Activated naive CD4-positive, alpha-beta T cell treated with anti-CD3 and anti-CD28 coated beads, Interleukin-2, amount 10 ng/mL, durations not matched to agents 7 days and 5 days (primary cell): Measurements from ENCODE around the gene CD2AP.
"Not testable (repeated sequence)": the region's sequence is repeated elsewhere in the genome, so short reads cannot be mapped to it uniquely, and the experiment has no call there.

ENCODE experiments used
- CTCF ChIA-PET: fragments of 350-600 bp; sonication (Branson Sonifier 250); formaldehyde crosslinking; loops from one replicate; lab custom pipeline; 2021; ENCODE audit warnings: antibody characterized with exemption; lab: Charles Lee
- DNase-seq: peaks from one replicate; pipeline ENCODE4 v3.0.0-alpha.2; 2020
- H3K27ac Mint-ChIP-seq: one replicate; pipeline ENCODE4 v1.8.0; 2021; ENCODE audit warnings: mild to moderate bottlenecking, moderate library complexity, mixed read lengths
- H3K27me3 Mint-ChIP-seq: one replicate; pipeline ENCODE4 v1.8.0; 2021; ENCODE audit warnings: mild to moderate bottlenecking, mixed read lengths
- H3K36me3 Mint-ChIP-seq: one replicate; pipeline ENCODE4 v1.8.0; 2021; ENCODE audit warnings: mixed read lengths
- H3K4me1 Mint-ChIP-seq: one replicate; pipeline ENCODE4 v1.8.0; 2021; ENCODE audit warnings: mixed read lengths
- H3K4me3 Mint-ChIP-seq: one replicate; pipeline ENCODE4 v1.8.0; 2021; ENCODE audit warnings: mild to moderate bottlenecking, moderate library complexity, mixed read lengths
- H3K9me3 Mint-ChIP-seq: one replicate; pipeline ENCODE4 v1.8.0; 2021; ENCODE audit warnings: mixed read lengths

Gene CD2AP

GRCh38 chr6:47477497-47478232, at the start of gene CD2AP:
CD2AP (plus strand) TSS chr6:47477789; CDS start chr6:47478245, 456 bp downstream.
- CTCF ChIA-PET: interaction anchor here (1.3 to 1.7 kb wide), 2 partner anchors 63 to 64 kb away, joined by 4 to 11 read pairs; no protein-coding TSS in a partner anchor
- Mint-ChIP-seq H3K4me3 (peak within 1 kb of the TSS; percentile 99), H3K9me3 (no peaks in the 10 kb centered on the region), H3K27me3 (peaks cover 10% of the 10 kb centered on the region), H3K36me3 (peaks cover 8% of the 10 kb centered on the region), H3K4me1 (peaks cover 37% of the 10 kb centered on the region), H3K27ac (peak within 1 kb of the TSS; percentile 99)
- peak; percentile 93 for DNase-seq

GRCh38 chr6:47428288-47428687, 49.3 kb upstream of the CD2AP start:
- Mint-ChIP-seq H3K4me1 (peaks cover 3% of the 10 kb centered on the region), H3K27me3 (peaks cover 6% of the 10 kb centered on the region), H3K4me3 (no peak overlapping the region), H3K27ac (no peak overlapping the region), H3K9me3 (peaks cover 38% of the 10 kb centered on the region), H3K36me3 (no peaks in the 10 kb centered on the region)
- CTCF ChIA-PET: no interaction called here
- DNase-seq: no peak

GRCh38 chr6:47428746-47429664, 48.6 kb upstream of the CD2AP start:
- Mint-ChIP-seq H3K36me3 (no peaks in the 10 kb centered on the region), H3K27me3 (peaks cover 2% of the 10 kb centered on the region), H3K27ac (no peak overlapping the region), H3K9me3 (peaks cover 38% of the 10 kb centered on the region), H3K4me3 (no peak overlapping the region), H3K4me1 (peaks cover 3% of the 10 kb centered on the region)
- CTCF ChIA-PET: no interaction called here
- DNase-seq: no peak

- no peaks in the 10 kb centered on the region for H3K36me3 Mint-ChIP-seq
- CTCF ChIA-PET: no interaction called here
- H3K4me3 Mint-ChIP-seq: no peak overlapping the region
- no peak overlapping the region for H3K27ac Mint-ChIP-seq
- DNase-seq: no peak
- H3K27me3 Mint-ChIP-seq: peaks cover 15% of the 10 kb centered on the region
- H3K9me3 Mint-ChIP-seq: peaks cover 14% of the 10 kb centered on the region
- no peaks in the 10 kb centered on the region for H3K4me1 Mint-ChIP-seq
Measured at GRCh38 chr6:47434372-47435253, 43.0 kb upstream of the CD2AP start.

- Mint-ChIP-seq H3K4me3 (no peak overlapping the region), H3K9me3 (peaks cover 9% of the 10 kb centered on the region), H3K27me3 (peaks cover 15% of the 10 kb centered on the region), H3K36me3 (no peaks in the 10 kb centered on the region), H3K27ac (no peak overlapping the region), H3K4me1 (no peaks in the 10 kb centered on the region)
- CTCF ChIA-PET: no interaction called here
- DNase-seq: no peak
Measured at GRCh38 chr6:47435254-47435612, 42.4 kb upstream of the CD2AP start.

GRCh38 chr6:47437592-47437991, 40.0 kb upstream of the CD2AP start:
- DNase-seq: no peak
- Mint-ChIP-seq H3K4me1 (no peaks in the 10 kb centered on the region), H3K9me3 (no peaks in the 10 kb centered on the region), H3K4me3 (no peak overlapping the region), H3K27me3 (peaks cover 15% of the 10 kb centered on the region), H3K36me3 (no peaks in the 10 kb centered on the region), H3K27ac (no peak overlapping the region)
- CTCF ChIA-PET: no interaction called here

GRCh38 chr6:47438481-47439347, 38.9 kb upstream of the CD2AP start:
- no peak for DNase-seq
- no peaks in the 10 kb centered on the region for H3K9me3 Mint-ChIP-seq
- H3K27me3 Mint-ChIP-seq: peaks cover 15% of the 10 kb centered on the region
- no peak overlapping the region for H3K27ac Mint-ChIP-seq
- CTCF ChIA-PET: no interaction called here
- no peaks in the 10 kb centered on the region for H3K36me3 Mint-ChIP-seq
- no peak overlapping the region for H3K4me3 Mint-ChIP-seq
- no peaks in the 10 kb centered on the region for H3K4me1 Mint-ChIP-seq

- H3K4me3 Mint-ChIP-seq: no peak overlapping the region
- CTCF ChIA-PET: no interaction called here
- H3K4me1 Mint-ChIP-seq: no peaks in the 10 kb centered on the region
- no peaks in the 10 kb centered on the region for H3K9me3 Mint-ChIP-seq
- no peaks in the 10 kb centered on the region for H3K36me3 Mint-ChIP-seq
- H3K27me3 Mint-ChIP-seq: peaks cover 15% of the 10 kb centered on the region
- no peak overlapping the region for H3K27ac Mint-ChIP-seq
- DNase-seq: no peak
Measured at GRCh38 chr6:47439348-47439668, 38.3 kb upstream of the CD2AP start.

GRCh38 chr6:47440719-47441118, 36.9 kb upstream of the CD2AP start:
- Mint-ChIP-seq H3K4me3 (no peak overlapping the region), H3K36me3 (no peaks in the 10 kb centered on the region), H3K4me1 (no peaks in the 10 kb centered on the region), H3K9me3 (no peaks in the 10 kb centered on the region), H3K27me3 (peaks cover 12% of the 10 kb centered on the region), H3K27ac (no peak overlapping the region)
- CTCF ChIA-PET: no interaction called here
- no peak for DNase-seq

GRCh38 chr6:47444964-47445363, 32.6 kb upstream of the CD2AP start:
- H3K27ac Mint-ChIP-seq, H3K27me3 Mint-ChIP-seq, H3K9me3 Mint-ChIP-seq, CTCF ChIA-PET, H3K36me3 Mint-ChIP-seq, H3K4me3 Mint-ChIP-seq, DNase-seq, H3K4me1 Mint-ChIP-seq: not testable (repeated sequence)

GRCh38 chr6:47446669-47447330, 30.8 kb upstream of the CD2AP start:
- no peaks in the 10 kb centered on the region for H3K36me3 Mint-ChIP-seq
- no peaks in the 10 kb centered on the region for H3K27me3 Mint-ChIP-seq
- no peak for DNase-seq
- H3K27ac Mint-ChIP-seq: no peak overlapping the region
- CTCF ChIA-PET: no interaction called here
- H3K4me1 Mint-ChIP-seq: peaks cover 8% of the 10 kb centered on the region
- H3K9me3 Mint-ChIP-seq: no peaks in the 10 kb centered on the region
- no peak overlapping the region for H3K4me3 Mint-ChIP-seq

GRCh38 chr6:47447722-47448121, 29.9 kb upstream of the CD2AP start:
- DNase-seq: no peak
- no peak overlapping the region for H3K4me3 Mint-ChIP-seq
- H3K27ac Mint-ChIP-seq: no peak overlapping the region
- no peaks in the 10 kb centered on the region for H3K9me3 Mint-ChIP-seq
- CTCF ChIA-PET: no interaction called here
- peaks cover 8% of the 10 kb centered on the region for H3K4me1 Mint-ChIP-seq
- no peaks in the 10 kb centered on the region for H3K27me3 Mint-ChIP-seq
- H3K36me3 Mint-ChIP-seq: no peaks in the 10 kb centered on the region

- Mint-ChIP-seq H3K9me3 (no peaks in the 10 kb centered on the region), H3K4me3 (no peak overlapping the region), H3K36me3 (no peaks in the 10 kb centered on the region), H3K4me1 (peaks cover 10% of the 10 kb centered on the region), H3K27ac (no peak overlapping the region), H3K27me3 (no peaks in the 10 kb centered on the region)
- CTCF ChIA-PET: no interaction called here
- DNase-seq: no peak
Measured at GRCh38 chr6:47451162-47451561, 26.4 kb upstream of the CD2AP start.
